GM12878 (cell line): ENCODE data around the gene GALNT9. TPM values are rescaled to one million over a fixed set of nuclear protein-coding genes. Genes with fewer than 3 reads are reported as not detected.

ENCODE experiments used
- ATAC-seq: fragments of 200-7000 bp; cut with Tn5 transposase; 3 replicates; pipeline ENCODE4 v1.9.1; 2020; ENCODE audit warnings: mild to moderate bottlenecking, moderate library complexity
- BruUV-seq: library from RNA; stranded (reverse); fragments of 400-500 nt; replicated peaks from 2 replicates; lab custom pipeline; 2021; lab: Mats Ljungman, UMichigan
- CTCF ChIA-PET: fragments of 300-600 bp; sonication (Branson Sonifier 250); formaldehyde crosslinking; extraction: SDS; loops from one replicate; lab custom pipeline; 2021; ENCODE audit warnings: inconsistent platforms; lab: Yijun Ruan, JAX
- POLR2A ChIA-PET: fragments of 350-600 bp; formaldehyde crosslinking; extraction: SDS; loops from one replicate; lab custom pipeline; 2021; ENCODE audit warnings: inconsistent platforms; lab: Charles Lee
- RAD21 ChIA-PET: fragments of 300-600 bp; sonication (Branson Sonifier 250); formaldehyde crosslinking; loops from one replicate; lab custom pipeline; 2023; ENCODE audit warnings: antibody characterized with exemption; ENCODE audit not compliant: unreplicated experiment; lab: Charles Lee
- SMC1A ChIA-PET: fragments of 300-600 bp; sonication (Branson Sonifier 250); formaldehyde crosslinking; loops from one replicate; lab custom pipeline; 2023; ENCODE audit not compliant: unreplicated experiment, uncharacterized antibody; lab: Charles Lee
- DNase-seq: peaks from one replicate; pipeline ENCODE4 v3.0.0-alpha.2; 2011; ENCODE audit warnings: low read depth, low spot score
- FAIRE-seq: peaks from 3 replicates; lab custom pipeline; 2011; peaks lifted over from hg19 to GRCh38; lab: Jason Lieb, UNC
- H2AFZ ChIP-seq: 2 replicates; pipeline ENCODE4 v1.6.0; 2011; ENCODE audit warnings: low read depth, low read length, control low read depth; ENCODE audit not compliant: control insufficient read depth
- H3K27ac ChIP-seq: 2 replicates; pipeline ENCODE4 v1.5.1; 2011; ENCODE audit warnings: control low read depth; ENCODE audit not compliant: control insufficient read depth, insufficient read depth
- H3K27me3 ChIP-seq, 2 experiments: replicated peaks in 1 of 2; 2 replicates each; pipeline versions ENCODE4 v1.6.0 to v1.6.1; 2011; ENCODE audit warnings: low read length in 1 of 2; ENCODE audit not compliant: control insufficient read depth in 2 of 2, insufficient read depth in 2 of 2
- H3K36me3 ChIP-seq, 2 experiments: 2 replicates each; pipeline ENCODE4 v1.5.1; 2011; ENCODE audit warnings: low read length in 1 of 2; ENCODE audit not compliant: control insufficient read depth in 2 of 2, insufficient read depth in 2 of 2
- H3K4me1 ChIP-seq: 2 replicates; pipeline ENCODE4 v1.6.1; 2011; ENCODE audit warnings: mild to moderate bottlenecking, low read length, moderate library complexity, mixed read lengths; ENCODE audit not compliant: control insufficient read depth, insufficient read depth
- H3K4me2 ChIP-seq: 2 replicates; pipeline ENCODE4 v1.6.0; 2011; ENCODE audit warnings: control low read depth; ENCODE audit not compliant: control insufficient read depth, insufficient read depth
- H3K4me3 ChIP-seq: fragments of 200-600 bp; sonication (generic); 2 replicates; pipeline ENCODE4 v1.5.1; 2016
- H3K79me2 ChIP-seq: 2 replicates; pipeline ENCODE4 v1.6.0; 2011; ENCODE audit warnings: low read length; ENCODE audit not compliant: control insufficient read depth, insufficient read depth
- H3K9ac ChIP-seq: 2 replicates; pipeline ENCODE4 v1.8.0; 2011; ENCODE audit warnings: low read length, control low read depth, mixed read lengths; ENCODE audit not compliant: control insufficient read depth, insufficient read depth
- H3K9me3 ChIP-seq: replicated peaks from 3 replicates; pipeline ENCODE4 v1.5.1; 2011; ENCODE audit warnings: mild to moderate bottlenecking, low read length; ENCODE audit not compliant: control insufficient read depth, insufficient read depth
- H4K20me1 ChIP-seq: 2 replicates; pipeline ENCODE4 v1.6.0; 2011; ENCODE audit not compliant: control insufficient read depth, insufficient read depth
- HDAC2 ChIP-seq: fragments of 200-600 bp; sonication (generic); IDR thresholded peaks from 2 replicates; pipeline ENCODE4 v1.6.1; 2017
- RELA ChIP-seq: fragments of 450-650 bp; IDR thresholded peaks from 2 replicates; pipeline ENCODE4 v1.8.0; 2014; ENCODE audit warnings: borderline replicate concordance; ENCODE audit not compliant: partially characterized antibody
- TARDBP ChIP-seq: IDR thresholded peaks from 2 replicates; pipeline ENCODE4 v1.6.1; 2016; ENCODE audit warnings: borderline replicate concordance
- ZNF274 ChIP-seq: IDR thresholded peaks from one replicate; pipeline ENCODE4 v1.8.0; 2011; ENCODE audit not compliant: insufficient read length, insufficient read depth
- ZNF592 ChIP-seq: fragments of 450-650 bp; IDR thresholded peaks from 2 replicates; pipeline ENCODE4 v1.6.1; 2017; ENCODE audit warnings: mild to moderate bottlenecking, moderate library complexity
- WGBS: methylation state at CpG from one replicate; pipeline ENCODE4 v1.1.6; 2016; ENCODE audit warnings: low lambda C conversion rate; ENCODE audit not compliant: insufficient replicate concordance, insufficient coverage; ENCODE audit errors: missing lambda C conversion rate; 5-methylcytosine and 5-hydroxymethylcytosine counted together
- in situ Hi-C: fragments of 300-500 bp; cut with MboI; formaldehyde crosslinking; loops from 9 replicates; pipeline ENCODE4 v1.14.3; 2018; ENCODE audit warnings: mixed read lengths
- intact Hi-C: fragments of 100-400 bp; cut with micrococcal nuclease; formaldehyde crosslinking; loops from one replicate; pipeline ENCODE4 v1.14.2; 2022; ENCODE audit not compliant: unreplicated experiment
- polyA plus RNA-seq, 11 experiments: library from polyadenylated mRNA; depleted of rRNA in 4 of 11; unstranded in 6 of 11; stranded (reverse) in 5 of 11; fragments of >200 nt; fragmentation: Nextera tagmentation in 4 of 11; fragmentation: Illumina TruSeq in 1 of 11; extraction: Ambion mirVana in 4 of 11; extraction: Trizol in 1 of 11; gene quantifications; 1 replicate in 1 of 11; 2 replicates in 10 of 11; pipeline versions ENCODE4 v1.2.1 to v1.2.3, GENCODE V29; 2011 to 2016; ENCODE audit warnings: inconsistent platforms in 2 of 11, missing spikeins in 2 of 11, low read depth in 1 of 11
- total RNA-seq, 4 experiments: library from RNA; depleted of rRNA in 3 of 4; stranded (reverse); fragments of >200 nt in 3 of 4; fragmentation: Illumina TruSeq in 1 of 4; extraction: Trizol in 1 of 4; gene quantifications; 2 replicates each; pipeline versions ENCODE4 v1.2.1 to v1.2.3, GENCODE V29; 2013 to 2021

Gene GALNT9
- total and polyA plus RNA-seq, 10 of the 15 experiments (the other 5 are each of a cell fraction or from before 2014, with no cell fraction given) = 0.04 TPM; not detected in 9

GRCh38 chr12:132312516-132312915 lies 16.9 kb downstream of the GALNT9 start:
- ATAC-seq = no peak
- Histone ChIP-seq H4K20me1 (no peaks in the 10 kb centered on the region), H3K4me2 (no peak overlapping the region), H3K36me3 (no peaks in the 10 kb centered on the region), H3K9me3 (no peaks in the 10 kb centered on the region; the same call in 2 of the 3 replicates), H3K9ac (no peak overlapping the region), H2AFZ (no peak overlapping the region), H3K4me3 (no peak overlapping the region), H3K27ac (no peak overlapping the region), H3K27me3 (no peaks in the 10 kb centered on the region), H3K79me2 (no peaks in the 10 kb centered on the region), H3K4me1 (no peaks in the 10 kb centered on the region)
- no TSS peak for BruUV-seq
- 30% methylated on average over 6 of the region's 6 CpGs for WGBS
- ChIA-PET RAD21 (no interaction called here), POLR2A (no interaction called here), CTCF (no interaction called here), SMC1A (no interaction called here)
- TF ChIP-seq ZNF592 (no peak), ZNF274 (no peak), HDAC2 (no peak), RELA (no peak), TARDBP (no peak)
- FAIRE-seq = no peak
- in situ Hi-C loops (no loop called here), intact Hi-C loops (no loop called here)
- no peak for DNase-seq
